Activated CD4-positive, alpha-beta T cell treated with anti-CD3 and anti-CD28 coated beads, Interleukin-2, amount 50 U/mL, for 1 hour (primary cell): Measurements from ENCODE around the gene KCNQ1.

ENCODE experiments used
- DNase-seq: peaks from one replicate; pipeline ENCODE4 v3.0.0-alpha.2; 2020

Gene KCNQ1, protein sequence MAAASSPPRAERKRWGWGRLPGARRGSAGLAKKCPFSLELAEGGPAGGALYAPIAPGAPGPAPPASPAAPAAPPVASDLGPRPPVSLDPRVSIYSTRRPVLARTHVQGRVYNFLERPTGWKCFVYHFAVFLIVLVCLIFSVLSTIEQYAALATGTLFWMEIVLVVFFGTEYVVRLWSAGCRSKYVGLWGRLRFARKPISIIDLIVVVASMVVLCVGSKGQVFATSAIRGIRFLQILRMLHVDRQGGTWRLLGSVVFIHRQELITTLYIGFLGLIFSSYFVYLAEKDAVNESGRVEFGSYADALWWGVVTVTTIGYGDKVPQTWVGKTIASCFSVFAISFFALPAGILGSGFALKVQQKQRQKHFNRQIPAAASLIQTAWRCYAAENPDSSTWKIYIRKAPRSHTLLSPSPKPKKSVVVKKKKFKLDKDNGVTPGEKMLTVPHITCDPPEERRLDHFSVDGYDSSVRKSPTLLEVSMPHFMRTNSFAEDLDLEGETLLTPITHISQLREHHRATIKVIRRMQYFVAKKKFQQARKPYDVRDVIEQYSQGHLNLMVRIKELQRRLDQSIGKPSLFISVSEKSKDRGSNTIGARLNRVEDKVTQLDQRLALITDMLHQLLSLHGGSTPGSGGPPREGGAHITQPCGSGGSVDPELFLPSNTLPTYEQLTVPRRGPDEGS

DNA sequence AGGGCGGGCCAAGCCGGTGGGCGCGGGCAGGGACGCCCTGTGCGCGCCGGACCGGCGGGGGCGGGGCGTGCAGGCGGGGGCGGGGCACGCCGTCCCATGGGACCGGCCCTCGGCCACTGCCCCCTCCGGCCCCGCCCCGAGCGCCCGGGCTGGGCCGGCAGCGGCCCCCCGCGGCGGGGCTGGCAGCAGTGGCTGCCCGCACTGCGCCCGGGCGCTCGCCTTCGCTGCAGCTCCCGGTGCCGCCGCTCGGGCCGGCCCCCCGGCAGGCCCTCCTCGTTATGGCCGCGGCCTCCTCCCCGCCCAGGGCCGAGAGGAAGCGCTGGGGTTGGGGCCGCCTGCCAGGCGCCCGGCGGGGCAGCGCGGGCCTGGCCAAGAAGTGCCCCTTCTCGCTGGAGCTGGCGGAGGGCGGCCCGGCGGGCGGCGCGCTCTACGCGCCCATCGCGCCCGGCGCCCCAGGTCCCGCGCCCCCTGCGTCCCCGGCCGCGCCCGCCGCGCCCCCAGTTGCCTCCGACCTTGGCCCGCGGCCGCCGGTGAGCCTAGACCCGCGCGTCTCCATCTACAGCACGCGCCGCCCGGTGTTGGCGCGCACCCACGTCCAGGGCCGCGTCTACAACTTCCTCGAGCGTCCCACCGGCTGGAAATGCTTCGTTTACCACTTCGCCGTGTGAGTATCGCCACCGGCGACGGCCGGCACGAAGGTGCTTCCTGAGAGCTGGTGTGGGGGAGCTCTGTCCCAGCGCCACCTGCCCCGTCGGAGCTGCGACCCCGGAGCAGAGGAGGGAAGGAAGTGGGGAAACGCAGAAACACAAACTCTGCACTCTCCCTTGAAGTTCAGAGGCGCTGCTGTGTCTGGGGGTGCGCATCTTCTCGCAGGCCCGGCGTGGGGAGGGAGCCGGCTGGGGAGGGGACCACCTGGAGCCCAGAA, at the start of gene KCNQ1:
Gene KCNQ1 (plus strand): TSS at position 188 of the 925 bp plus-strand sequence. CDS start 91 bp downstream, at position 279.
- DNase-seq = peak; percentile 27

DNA sequence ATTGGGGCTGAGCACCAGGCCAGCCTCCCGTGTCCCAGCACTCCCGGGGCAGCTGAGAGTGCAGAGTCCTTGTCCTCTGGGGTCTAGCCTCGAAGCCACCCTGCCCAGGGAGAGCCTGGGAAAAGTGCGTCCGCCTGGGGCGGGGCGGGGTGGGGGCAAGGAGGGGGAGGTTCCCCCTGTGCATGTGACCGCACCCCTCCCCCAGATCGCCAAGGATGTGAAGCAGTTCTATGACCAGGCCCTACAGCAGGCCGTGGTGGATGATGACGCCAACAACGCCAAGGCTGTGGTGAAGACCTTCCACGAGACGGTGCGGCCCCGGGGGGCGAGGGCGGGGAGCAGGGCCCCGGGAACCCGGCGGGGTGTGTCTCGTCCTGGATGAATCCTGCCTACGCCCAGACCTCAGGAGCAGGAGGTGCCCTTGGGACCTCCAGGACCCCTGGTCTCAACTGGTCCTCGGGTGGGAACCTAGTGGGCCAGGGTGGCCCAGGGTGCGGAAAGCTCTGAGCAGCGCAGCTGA, 49.5 kb upstream of the KCNQ1 start:
- DNase-seq = no peak

DNA sequence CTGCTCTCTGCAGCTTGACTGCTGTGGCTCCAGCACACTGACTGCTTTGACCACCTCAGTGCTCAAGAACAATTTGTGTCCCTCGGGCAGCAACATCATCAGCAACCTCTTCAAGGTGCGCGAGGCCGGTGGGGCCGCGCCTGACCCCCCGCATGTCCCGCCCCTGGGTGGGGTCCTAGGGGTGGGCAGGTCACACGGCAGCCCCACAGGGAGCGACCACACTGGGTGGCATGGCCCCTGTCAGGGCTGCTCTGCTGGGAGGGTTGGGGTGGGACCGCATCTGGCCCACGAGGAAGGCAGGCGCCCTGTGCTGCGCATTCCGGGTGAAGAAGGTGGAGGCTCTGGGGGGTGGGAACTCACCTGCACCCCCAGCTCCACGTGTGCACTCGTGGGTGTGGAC, 49.0 kb upstream of the KCNQ1 start:
- DNase-seq = no peak

DNA sequence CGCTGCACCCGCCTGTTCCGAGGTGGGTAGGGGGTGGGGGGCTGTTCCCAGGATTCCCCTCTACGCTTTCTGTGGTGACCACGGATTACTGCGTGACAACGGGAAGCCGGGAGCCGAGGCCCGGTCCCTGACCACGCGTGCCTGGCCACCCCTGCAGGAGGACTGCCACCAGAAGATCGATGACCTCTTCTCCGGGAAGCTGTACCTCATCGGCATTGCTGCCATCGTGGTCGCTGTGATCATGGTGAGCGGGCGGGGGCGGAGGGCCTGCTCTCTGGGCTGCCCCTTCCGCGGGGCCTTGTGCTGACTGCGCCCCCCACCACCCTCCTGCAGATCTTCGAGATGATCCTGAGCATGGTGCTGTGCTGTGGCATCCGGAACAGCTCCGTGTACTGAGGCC, 48.3 kb upstream of the KCNQ1 start:
- no peak for DNase-seq

DNA sequence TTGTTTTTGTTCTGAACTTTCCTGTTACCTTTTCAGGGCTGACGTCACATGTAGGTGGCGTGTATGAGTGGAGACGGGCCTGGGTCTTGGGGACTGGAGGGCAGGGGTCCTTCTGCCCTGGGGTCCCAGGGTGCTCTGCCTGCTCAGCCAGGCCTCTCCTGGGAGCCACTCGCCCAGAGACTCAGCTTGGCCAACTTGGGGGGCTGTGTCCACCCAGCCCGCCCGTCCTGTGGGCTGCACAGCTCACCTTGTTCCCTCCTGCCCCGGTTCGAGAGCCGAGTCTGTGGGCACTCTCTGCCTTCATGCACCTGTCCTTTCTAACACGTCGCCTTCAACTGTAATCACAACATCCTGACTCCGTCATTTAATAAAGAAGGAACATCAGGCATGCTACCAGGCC, 47.8 kb upstream of the KCNQ1 start:
- DNase-seq = no peak

DNA sequence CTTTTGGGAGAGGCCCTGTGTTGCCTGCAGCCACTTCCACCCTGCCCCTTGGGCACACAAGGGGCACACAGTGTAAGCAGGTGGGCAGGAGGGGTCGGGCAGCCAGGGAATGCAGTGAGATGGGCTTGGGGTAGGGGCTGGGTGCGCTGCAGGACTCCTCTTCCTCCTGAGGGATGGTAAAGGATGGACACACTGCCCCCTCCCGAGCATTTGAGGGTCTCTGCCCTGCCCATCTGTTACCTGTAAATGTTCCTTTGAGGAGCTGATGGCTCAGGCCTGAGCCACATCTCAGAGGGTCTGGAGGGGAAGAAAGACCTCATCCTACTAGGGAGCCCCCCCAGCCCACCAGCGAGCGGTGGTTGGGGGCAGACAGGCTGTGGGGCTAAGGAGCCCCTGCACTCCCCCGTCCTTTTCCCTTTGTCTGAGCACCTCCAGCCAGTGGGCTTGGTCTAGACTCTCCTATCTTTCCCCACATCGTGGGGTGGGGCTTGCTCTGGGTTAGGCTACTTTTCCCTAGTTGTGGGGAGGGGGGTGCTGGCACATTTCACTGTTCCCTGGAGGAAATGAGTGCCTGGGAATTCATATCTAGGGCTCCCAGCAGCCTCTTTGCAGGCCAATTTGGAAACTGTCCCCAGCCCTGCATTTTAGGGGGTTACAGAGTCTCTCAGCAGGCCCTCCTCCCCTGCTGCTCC, 46.0 kb upstream of the KCNQ1 start:
- DNase-seq = no peak

DNA sequence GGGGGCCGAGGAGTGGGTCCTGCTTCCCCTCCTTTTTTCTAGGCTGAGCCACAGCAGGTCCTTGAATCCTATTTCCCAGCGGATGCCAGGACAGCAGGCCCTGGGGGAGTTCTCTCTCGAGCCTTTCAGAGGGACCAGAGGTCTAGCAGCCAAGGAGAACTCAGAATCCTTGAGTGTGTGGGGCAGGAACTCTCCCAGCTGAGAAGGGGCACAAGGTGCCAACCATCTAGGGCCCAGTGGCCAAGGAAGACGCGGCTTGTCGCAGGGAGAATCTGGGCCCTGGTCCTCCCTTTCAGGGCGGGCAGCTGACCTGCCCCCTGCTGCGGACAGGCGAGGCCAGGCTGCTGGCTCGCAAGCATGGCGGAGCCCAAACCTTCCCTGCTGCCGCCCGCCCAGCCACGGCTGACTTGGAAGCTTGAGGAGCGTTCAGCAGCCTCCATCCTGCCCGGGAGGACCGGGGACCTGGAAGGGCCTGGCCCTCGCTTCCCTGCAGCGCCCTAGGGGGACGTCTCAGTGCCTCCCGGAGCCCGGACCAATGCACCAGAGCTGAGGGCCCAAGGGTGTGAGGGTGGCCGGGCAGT, 45.2 kb upstream of the KCNQ1 start:
- peak; percentile 32 for DNase-seq

DNA sequence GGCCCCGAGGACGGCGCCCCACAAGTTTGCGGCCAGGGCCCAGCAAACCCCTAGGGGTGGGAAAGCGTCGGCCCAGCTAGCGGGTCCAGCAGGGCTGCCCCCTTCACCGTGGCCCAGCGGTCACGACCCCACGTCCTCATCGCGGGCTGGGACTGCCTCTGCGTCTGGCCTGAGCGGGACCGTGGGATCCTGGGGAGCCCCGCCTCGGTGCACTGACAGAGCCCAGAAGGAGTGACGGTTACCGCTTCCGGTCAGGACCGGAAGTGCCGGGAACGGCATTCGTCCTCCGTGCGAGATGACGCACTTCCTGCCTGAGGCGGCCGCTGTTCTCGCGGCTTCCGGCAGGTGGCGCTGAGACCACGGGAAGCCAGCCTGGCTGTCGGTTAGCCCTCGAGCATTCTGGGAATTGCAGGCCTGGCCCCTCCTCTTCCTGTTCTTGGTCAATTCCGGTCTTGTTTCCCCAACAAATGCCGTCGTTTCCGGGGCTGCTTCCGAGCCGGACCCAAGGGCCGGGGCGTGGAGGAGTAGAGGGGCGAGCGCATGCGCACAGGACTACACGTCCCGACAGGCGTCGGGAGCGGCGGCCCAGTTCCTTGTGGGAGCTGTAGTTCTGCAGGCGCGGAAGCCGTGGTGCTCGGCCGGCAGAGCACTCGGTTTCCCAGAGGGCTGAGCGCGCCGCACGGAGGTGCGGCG, 44.6 kb upstream of the KCNQ1 start, which contains the start of gene TSSC4:
Gene TSSC4 (plus strand): TSS at position 682 of the 693 bp plus-strand sequence. CDS start 1,884 bp downstream, outside the sequence.
- peak; percentile 99 for DNase-seq

DNA sequence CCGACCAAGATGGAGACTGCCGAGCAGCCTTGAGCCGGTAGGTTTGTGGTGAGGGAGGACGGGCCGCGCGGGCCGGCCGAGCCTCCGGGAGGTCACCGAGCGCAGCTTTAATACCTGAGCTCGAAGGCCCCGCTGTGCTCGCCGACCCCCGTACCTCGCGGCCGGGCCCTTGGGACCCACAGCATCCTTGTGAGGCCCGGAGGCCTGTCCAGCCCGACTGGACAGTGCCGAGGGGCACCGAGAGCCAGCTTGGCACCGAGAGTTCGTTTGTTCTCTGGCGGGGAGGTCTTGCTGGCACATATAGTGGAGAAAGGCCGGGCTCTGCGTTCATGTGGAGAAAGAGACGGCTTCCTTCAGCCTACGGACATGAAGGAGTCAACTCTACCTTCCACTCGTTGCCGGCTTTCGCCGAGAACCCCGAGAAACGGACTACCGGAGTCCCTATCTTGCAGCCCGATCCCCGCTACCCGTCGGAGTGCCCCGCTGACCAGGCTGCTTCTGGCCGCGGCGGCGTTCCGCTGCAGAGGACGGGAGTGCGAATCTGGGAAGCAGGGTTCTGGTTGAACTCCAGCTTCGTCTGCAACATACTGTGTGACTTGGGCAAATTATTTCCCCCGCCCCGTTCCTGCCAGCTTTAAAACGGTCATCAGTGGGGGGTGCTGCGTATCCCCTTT, 43.9 kb upstream of the KCNQ1 start:
- no peak for DNase-seq

DNA sequence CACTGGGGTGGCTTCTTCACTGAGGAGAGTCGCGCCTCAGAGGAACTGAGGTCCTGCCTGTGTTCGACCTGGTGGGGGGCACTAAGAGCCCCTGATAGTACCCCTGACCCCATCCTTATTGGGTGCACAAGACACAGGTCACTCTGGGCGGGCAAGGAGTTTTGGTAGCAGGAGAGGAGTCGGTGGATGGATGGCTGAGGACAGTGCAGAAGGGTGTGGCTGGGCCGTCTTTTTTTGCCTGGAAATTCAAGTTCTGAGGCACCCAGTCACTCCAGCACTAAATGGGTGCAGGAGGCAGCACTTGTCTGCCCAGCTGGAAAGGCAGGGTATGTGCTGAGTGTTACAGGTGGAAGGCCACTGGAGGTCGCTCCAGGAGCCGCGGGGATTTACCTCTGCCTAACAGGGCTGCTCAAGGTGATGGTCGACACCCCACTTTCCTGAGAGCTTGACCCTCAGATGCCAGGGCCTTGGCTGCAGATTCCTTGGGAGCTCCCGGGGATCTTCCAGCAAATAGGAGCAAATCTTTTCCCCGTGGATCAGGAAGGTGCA, 43.3 kb upstream of the KCNQ1 start:
- DNase-seq = no peak

DNA sequence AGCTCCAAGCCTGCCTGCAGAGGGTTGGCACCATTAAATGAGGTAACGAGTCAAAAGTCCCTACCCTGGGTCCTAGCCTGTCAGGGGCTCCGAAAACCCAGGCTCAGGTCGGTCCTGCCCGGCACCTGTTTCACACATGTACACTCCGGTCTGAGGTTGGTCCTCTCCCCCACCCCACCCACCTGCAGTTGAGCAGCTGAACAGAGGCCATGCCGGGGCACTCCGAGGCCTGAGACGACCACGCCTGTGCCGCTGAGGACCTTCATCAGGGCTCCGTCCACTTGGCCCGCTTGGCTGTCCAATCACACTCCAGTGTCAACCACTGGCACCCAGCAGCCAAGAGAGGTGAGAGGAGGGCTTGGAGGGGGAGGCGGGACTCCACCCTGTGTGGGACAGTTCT, 42.7 kb upstream of the KCNQ1 start:
- DNase-seq = no peak

DNA sequence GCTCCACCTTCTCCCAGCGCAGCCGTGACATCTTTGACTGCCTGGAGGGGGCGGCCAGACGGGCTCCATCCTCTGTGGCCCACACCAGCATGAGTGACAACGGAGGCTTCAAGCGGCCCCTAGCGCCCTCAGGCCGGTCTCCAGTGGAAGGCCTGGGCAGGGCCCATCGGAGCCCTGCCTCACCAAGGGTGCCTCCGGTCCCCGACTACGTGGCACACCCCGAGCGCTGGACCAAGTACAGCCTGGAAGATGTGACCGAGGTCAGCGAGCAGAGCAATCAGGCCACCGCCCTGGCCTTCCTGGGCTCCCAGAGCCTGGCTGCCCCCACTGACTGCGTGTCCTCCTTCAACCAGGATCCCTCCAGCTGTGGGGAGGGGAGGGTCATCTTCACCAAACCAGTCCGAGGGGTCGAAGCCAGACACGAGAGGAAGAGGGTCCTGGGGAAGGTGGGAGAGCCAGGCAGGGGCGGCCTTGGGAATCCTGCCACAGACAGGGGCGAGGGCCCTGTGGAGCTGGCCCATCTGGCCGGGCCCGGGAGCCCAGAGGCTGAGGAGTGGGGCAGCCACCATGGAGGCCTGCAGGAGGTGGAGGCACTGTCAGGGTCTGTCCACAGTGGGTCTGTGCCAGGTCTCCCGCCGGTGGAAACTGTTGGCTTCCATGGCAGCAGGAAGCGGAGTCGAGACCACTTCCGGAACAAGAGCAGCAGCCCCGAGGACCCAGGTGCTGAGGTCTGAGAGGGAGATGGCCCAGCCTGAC, 41.7 kb upstream of the KCNQ1 start:
- DNase-seq = no peak

DNA sequence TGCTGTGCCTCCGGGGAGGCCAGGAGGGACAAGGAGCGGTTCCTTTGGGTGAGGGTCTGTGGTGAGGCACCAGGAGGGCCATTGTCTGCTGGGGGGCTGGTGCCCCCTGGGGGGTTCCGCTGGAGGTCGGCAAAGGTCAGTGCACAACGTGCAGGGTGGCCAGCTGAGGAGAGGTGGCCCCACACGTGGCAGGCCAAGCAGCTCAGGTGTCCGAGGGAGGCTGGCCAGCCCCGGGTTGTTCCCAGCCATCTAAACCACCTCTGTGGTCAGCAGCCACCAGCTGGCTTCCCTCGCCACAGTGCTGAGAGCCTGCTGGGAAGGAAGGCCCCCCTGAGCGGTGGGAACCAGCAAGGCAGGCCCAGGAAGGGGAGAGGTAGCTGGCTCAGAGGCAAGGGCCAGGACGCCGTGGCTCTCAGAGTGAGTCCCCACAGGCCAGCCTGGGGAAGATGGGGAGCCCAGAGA, 40.0 kb upstream of the KCNQ1 start:
- no peak for DNase-seq

DNA sequence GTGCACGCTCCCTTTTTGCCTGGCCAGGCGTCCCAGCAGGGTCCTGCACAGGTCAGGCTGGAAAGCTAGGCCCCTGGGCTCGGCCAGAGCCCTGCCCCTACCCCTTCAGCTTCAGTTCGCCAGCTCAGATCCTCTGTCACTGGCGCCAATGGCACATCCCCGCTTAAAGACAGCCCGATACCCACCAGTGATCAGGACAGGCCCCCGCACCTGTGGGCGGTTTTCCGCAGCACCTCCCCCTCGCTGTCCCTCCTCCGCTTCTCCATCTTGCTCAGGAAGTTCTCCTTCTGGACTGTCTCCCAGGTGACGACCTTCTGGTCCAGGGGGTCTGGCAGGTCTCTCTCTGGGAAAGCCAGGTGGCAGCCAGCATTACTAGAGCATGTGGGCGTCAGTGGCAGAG, 38.4 kb upstream of the KCNQ1 start:
- no peak for DNase-seq

DNA sequence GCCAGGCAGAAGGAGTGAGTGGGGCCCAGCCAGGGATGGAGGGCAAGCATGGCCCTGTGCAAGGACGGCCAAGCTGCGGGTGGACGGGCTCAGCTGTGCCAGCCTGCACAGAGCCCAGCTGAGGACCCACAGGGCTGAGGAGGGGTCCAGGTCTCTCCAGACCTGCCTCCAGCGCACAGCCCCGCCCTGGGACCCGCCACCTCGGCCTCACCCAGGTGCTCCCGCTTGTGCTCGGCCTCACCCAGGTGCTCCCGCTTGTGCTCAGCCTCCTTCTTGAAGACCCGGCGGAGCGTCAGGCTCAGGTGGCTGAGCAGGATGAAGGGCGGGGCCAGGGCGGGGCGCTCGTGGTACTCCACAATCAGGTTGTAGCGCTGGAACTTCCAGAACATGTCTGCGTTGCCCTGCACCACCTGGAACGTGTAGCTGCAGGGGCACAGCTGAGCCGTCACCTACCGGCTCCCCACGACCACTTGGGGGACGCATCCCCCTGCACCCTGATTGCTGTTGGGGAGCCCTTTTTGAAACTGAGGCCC, 37.9 kb upstream of the KCNQ1 start:
- DNase-seq = no peak

DNA sequence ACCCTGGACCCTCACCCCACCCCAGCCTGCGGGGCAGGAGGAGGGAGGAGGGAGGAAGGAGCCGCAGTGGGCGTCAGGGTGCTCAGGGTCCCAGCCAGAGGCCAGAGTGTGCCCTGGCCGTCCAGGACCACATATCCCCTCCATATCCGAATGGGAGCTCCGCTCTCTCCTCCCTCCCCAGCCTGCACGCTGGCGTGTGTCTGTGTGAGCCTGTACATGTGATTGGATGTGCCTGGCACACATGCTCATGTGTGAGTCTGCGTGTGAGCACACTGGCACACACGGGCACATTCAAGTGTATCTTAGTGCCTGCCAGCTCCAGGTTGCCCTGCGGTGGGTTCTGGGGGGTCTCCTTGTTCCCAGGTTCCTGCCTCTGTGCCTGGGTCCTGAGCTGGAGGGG, 36.1 kb upstream of the KCNQ1 start:
- no peak for DNase-seq

DNA sequence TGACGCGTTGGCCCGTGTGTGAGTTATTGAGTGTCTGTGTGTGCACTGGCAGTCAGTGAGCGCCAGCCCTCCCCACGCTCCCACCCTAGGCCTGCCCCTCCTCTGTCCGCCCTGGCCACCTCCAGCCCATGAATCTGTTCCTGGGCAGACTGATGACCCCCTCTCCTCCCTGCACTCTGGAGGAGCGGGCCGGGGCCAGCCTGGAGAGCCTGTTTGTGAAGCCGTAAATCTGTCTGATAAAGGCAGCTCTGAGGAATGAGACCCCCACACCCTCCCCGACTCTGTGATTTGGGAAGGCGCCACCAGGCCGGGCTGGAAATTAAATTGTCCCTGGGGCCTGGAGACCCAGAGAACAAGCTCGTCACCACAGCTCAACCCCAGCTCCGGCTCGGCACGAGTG, 35.7 kb upstream of the KCNQ1 start:
- no peak for DNase-seq

DNA sequence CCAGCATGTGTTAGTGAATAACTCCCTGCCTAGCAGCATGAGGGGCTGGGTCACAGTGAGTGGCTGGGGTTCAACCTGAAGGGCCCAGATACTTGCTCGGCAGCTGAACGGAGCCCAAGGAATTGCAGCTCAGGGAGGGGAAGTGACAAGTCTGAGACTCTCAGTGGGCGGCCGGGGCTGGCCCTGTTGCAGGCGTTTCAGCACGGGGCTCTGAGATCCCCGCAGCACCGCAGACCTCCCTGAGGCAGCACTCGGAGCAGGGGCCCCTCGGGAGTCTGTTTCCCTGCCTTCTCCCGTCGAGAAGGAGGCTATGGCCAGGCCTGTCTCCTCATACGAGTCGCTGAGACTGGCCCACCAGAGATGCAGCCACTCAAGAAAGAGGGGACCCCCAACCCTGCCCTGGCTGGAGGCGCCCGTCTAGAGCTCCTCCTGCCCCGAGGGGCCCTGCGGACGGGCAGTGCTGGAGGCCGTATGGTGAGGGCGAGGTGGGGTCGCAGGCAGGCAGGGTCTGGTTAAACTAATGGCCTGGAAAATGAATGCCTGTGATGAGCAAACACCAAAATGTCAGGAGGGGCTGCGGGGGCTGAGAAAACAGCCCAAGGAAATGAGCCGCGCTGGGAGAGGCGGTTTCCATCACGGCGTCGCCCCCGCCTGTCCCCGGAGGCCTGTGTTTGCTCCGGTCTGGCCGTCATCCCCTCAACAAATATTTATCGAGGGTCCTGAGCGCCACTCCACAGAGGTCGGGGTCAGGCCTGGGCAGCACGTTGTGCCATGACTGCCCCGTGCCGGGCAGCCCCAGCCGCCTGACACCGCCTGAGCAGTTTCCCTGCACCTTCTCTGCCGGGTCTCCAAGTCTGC, 35.0 kb upstream of the KCNQ1 start:
- no peak for DNase-seq
